Measurements from ENCODE around the gene FHAD1.

Gene FHAD1

DNA sequence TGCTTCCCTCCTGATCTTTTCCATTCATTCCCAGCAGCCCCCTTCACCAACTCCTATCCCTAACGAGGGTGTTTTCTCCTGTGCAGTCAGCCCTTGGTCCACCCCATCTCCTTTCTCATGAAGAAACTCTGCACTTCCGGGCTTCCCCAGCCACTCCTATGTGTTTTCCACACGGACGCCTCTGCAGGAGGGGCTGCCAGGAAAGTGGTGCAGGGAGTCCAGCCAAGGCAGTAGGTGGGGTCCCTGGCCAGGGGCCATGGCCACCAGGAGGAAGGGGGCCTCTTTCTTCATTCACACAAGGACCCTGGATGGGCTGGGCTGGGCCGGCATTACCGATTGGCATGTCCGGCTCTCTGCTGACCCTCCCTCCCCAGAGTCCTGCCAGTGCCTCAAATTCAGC is 89.8 kb downstream of the FHAD1 start:
- in situ Hi-C loops (cut with MboI; ENCODE audit: low pct_unique_long_range_greater_than_20kb, low sequenced_read_pairs) = no loop called here
- DNase-seq = no peak

DNA sequence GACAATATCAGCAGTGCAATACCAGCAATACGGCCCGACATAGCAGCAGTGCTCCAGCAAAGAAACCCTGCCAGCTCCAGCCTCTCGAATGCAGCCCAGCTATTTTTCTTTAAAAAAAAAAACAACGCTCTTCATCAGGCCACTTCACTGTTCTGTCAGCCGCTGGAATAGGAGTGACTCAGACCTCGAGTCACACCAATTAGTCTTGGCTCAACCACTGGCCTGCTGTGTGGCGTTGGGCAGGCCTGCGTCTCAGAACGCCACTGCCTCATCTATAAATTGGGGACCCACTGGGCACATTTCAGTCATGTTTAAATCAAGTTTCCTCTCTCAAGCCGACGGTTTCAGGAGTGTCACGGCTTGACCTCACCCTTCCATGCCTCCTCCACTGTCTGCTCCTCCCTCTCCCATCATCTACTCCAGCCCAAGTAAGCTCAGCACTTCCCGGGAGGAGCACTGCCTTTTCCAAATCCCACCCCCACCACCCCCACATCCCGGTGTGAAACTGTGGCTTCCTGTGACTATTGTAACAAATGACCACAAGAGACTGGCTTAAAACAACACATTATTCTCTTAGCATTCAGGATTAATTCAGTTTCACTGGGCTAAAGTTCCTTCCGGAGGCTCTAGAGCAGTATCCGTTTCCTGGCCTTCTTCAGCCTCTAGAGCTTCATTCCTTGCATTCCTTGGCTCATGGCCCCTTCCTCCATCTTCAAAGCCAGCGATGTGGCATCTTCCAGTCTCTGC is 90.8 kb downstream of the FHAD1 start:
- DNase-seq = no peak
- in situ Hi-C loops (cut with MboI; ENCODE audit: low pct_unique_long_range_greater_than_20kb, low sequenced_read_pairs) = no loop called here

- in situ Hi-C loops (cut with MboI; ENCODE audit: low pct_unique_long_range_greater_than_20kb, low sequenced_read_pairs) = no loop called here
- no peak for DNase-seq
Observed at GRCh38 chr1:15339570-15339969, 92.5 kb downstream of the FHAD1 start.

DNA sequence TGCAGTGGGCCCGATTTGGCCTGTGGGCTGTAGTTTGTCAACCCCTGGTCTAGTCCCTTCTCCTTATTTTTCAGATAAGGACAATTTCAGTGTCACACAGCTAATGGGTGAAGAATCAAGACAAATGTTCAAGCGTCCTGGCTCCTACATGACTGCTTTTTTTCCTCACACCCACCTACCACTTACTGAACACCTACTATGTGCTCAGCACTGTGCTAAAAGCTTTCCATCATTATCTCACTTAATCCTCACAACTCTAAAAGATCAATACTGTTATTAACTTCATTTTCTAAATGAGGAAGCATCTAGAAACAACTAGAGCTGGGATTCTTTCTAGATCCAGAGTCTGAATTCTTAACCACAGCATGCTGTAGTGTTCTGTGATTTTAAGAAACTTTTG is 94.2 kb downstream of the FHAD1 start:
- in situ Hi-C loops (cut with MboI; ENCODE audit: low pct_unique_long_range_greater_than_20kb, low sequenced_read_pairs) = no loop called here
- DNase-seq = no peak

DNA sequence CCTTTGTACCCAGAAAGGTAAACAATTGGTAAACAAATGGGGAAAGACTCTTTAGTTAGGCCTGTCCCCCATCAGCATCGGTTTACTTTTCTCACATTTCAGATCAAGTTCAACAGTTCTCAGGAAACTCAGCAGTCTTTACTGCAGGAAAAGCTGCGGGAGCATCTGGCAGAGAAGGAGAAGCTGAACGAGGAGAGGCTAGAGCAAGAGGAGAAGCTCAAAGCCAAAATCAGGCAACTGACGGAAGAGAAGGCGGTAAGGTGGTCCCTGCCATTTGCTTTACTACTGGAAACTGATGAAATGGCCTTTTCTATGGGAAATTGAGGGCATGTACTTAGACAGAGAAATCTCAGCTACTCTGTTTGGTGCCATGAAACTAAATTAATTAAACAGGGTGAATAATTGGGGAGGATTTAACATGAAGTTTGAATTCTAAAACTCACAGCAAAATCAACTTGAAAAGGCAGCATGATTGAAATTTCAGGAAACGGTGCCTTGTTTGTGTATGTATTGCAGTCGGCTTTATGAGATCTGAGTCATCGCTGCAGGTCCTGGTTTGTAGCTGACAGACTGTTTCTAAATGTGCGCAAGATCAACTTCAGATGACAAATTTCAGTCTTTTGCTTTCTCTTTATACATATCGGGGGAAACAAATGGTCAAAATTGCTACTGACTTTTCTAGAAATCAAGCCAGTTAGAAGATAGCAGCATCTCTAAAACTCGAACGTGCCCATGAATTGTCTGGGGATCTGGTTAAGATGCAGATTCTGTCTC is 94.8 kb downstream of the FHAD1 start:
- in situ Hi-C loops (cut with MboI; ENCODE audit: low pct_unique_long_range_greater_than_20kb, low sequenced_read_pairs) = no loop called here
- no peak for DNase-seq

GRCh38 chr1:15342408-15342967 is 95.5 kb downstream of the FHAD1 start:
- DNase-seq = no peak
- in situ Hi-C loops (cut with MboI; ENCODE audit: low pct_unique_long_range_greater_than_20kb, low sequenced_read_pairs) = no loop called here

DNA sequence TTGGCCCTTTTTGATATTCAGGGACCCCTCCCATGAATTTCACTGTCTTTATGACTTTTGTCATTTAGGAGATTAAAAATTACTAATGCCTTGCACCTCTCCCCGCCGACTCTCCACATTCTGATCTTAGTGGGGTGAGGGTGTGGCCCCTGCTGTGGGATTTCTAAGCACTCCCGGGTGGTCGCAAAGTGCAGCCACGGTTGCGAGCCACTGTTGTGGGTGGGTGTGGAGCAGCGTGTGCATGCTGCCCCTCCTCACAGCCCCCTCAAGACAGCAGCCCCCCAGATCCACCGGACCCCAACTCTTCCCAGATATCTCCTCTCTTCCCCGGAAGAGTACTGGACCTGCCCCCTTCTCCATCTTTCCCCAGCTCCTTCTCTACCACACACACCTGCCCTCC is 96.1 kb downstream of the FHAD1 start:
- in situ Hi-C loops (cut with MboI; ENCODE audit: low pct_unique_long_range_greater_than_20kb, low sequenced_read_pairs) = no loop called here

GRCh38 chr1:15343729-15344128 is 96.7 kb downstream of the FHAD1 start:
- DNase-seq = peak; percentile 88
- in situ Hi-C loops (cut with MboI; ENCODE audit: low pct_unique_long_range_greater_than_20kb, low sequenced_read_pairs) = no loop called here

More for the DNA sequence above, 96.1 kb downstream of the FHAD1 start:
- no peak for DNase-seq

DNA sequence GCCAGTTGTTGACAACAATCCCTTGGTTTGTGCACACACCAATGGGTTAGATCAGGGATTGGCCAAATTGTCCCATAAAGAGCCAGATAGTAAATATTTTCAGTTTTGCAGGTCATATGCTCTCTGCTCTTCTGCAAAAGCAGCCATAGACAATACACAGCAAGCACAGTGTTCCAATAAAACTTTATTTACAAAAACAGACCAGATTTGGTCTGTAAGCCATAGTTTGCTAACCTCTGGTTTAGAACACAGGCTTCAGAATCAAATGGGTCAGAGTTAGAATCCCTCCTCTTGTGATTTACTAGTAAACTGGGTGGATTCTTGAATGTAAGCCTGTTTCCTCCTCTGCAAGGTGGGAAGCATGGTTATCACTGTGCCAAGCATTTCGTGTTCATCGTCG is 97.4 kb downstream of the FHAD1 start:
- no peak for DNase-seq
- in situ Hi-C loops (cut with MboI; ENCODE audit: low pct_unique_long_range_greater_than_20kb, low sequenced_read_pairs) = no loop called here

GRCh38 chr1:15344800-15345704 is 98.0 kb downstream of the FHAD1 start:
- in situ Hi-C loops (cut with MboI; ENCODE audit: low pct_unique_long_range_greater_than_20kb, low sequenced_read_pairs) = no loop called here
- no peak for DNase-seq

DNA sequence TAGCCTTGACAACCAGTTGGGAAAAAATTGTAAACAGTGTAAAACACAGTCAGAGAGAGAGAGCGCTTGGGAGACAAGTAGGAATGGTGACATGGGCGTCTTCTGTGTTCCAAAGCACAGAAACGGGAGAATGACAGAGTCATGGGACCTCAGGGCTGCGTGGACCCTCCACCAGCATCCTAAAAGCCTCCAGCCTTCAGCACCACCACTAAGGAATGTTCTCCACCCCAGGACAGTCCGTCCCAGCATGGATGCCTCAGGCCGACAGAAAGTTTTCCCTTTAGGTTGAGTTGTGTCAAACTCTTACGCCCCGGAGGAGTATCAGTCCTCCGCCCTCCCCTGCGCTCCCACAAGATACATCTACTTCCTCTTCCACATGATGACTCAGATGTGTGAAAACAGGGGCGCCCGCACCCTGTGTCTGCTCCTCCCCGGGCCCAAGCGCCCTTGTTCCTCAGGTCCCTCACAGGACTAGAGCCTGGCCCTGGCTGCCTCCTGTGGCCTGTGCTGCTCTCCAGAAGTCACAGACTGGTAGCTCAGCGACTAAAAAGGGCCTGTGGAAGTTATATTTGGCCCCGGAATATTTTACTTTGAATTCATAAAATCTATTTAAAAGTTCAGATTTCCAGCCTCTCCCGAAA is 98.8 kb downstream of the FHAD1 start:
- in situ Hi-C loops (cut with MboI; ENCODE audit: low pct_unique_long_range_greater_than_20kb, low sequenced_read_pairs) = no loop called here
- DNase-seq = peak; percentile 58

- in situ Hi-C loops (cut with MboI; ENCODE audit: low pct_unique_long_range_greater_than_20kb, low sequenced_read_pairs) = no loop called here
- DNase-seq = no peak
Observed at GRCh38 chr1:15346346-15347030, 99.5 kb downstream of the FHAD1 start.

DNA sequence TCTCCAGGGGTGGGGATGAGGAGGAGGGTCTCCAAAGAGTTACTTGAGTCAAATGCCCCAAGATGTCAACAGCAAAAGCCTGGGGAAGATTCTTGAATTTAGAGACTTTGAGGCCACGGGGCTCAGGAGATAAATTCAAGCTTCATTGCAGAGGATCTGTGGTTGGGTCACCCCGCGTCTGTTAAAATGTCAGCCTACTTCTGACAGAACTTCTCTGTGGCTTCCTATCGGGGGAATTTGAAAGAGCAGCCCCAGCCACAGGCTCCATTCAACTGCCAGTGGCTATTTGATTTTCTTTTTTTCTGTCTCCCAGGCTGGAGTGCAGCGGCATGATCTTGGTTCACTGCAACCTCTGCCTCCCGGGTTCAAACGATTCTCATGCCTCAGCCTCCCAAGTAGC is 100.2 kb downstream of the FHAD1 start:
- in situ Hi-C loops (cut with MboI; ENCODE audit: low pct_unique_long_range_greater_than_20kb, low sequenced_read_pairs) = no loop called here
- DNase-seq = no peak

DNA sequence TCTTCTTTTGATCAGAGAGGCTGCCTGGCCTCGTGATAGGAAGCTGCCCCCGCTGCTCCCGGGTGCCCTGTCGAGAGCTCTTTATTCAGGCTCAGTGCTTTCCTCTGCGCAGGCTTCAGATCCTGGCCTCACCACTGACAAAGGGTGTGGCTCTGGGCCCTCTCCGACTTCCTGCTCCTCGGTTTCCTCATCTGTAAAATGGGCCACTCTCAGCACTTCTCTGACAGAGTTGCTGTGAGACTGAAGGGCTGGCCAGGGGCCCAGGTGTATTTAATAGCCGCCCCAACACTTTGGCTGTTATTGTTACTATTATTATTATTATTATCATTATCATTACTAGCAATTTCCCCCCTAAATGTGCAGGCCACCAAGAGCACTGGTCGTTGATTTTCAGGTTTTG is 101.6 kb downstream of the FHAD1 start:
- DNase-seq = no peak
- in situ Hi-C loops (cut with MboI; ENCODE audit: low pct_unique_long_range_greater_than_20kb, low sequenced_read_pairs) = no loop called here

GRCh38 chr1:15349133-15349532 is 102.1 kb downstream of the FHAD1 start:
- no peak for DNase-seq
- in situ Hi-C loops (cut with MboI; ENCODE audit: low pct_unique_long_range_greater_than_20kb, low sequenced_read_pairs) = no loop called here

DNA sequence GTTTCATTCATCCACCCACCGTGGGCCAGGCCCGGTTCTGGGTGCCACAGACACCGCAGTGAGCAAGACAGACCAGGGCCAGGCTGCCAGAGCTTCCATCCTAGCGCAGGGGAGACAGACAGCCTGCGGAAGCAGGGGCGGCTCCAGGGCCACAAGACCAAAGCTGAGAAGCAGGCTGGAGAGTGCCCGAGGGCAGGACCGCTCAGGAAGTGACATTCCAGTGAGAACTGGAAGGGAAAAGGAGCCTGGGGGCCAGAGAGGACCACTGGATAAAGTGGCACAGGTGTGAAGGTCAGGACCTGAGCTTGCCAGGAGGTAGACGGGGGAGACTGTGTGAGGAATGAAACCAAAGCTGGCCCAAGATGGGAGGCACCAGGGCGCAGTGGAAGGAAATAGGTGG is 103.1 kb downstream of the FHAD1 start:
- no peak for DNase-seq
- in situ Hi-C loops (cut with MboI; ENCODE audit: low pct_unique_long_range_greater_than_20kb, low sequenced_read_pairs) = no loop called here

DNA sequence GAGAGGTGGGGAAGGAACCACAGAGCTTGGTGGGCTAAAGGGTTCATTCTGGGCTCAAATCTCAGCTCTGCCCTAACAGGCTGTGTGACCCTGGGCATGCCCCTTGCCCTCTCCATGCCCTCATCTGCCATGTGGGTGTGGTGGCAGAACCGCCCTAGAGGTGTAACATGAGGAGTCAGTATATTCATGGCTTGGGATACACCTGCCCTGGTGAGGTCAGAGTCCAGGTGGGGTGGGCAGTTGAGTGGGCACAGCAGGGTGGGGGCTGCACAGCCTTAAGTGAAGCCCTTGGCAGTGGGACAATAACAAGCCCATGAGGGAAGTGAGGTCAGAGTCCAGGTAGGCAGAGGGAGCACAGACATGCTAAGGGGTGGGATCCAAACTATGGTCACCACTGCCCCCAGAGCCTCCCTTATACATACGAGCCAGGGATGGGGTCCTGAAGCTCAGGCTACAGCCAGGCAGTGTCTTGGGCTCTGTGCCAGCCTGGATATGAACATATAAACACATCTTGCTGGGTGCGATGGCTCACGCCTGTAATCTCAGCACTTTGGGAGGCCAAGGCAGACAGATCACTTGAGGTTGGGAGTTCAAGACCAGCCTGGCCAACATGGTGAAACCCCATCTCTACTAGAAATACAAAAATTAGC is 103.7 kb downstream of the FHAD1 start:
- in situ Hi-C loops (cut with MboI; ENCODE audit: low pct_unique_long_range_greater_than_20kb, low sequenced_read_pairs) = no loop called here
- DNase-seq = no peak

DNA sequence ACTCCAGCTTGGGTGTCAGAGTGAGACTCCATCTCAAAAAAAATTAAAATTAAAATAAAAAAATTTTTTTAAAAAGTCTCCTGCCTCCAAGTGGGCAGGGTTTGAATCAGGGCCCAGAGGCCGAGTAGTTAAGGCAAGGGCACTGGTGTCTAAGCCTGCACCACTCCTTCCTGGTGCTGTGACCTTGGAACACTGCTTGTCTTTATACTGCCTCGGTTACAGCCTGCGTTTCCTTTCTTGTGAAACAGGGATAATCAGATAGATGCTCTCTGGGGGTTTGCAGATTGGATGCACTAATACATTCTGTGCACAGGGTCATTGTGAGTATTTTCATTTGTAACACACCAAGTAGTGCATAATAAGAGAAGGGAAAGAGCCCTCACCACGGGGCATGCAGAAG is 104.3 kb downstream of the FHAD1 start:
- no peak for DNase-seq
- in situ Hi-C loops (cut with MboI; ENCODE audit: low pct_unique_long_range_greater_than_20kb, low sequenced_read_pairs) = no loop called here

Data from KBM-7 (cell line).